Body of pancreas (tissue), 4 donors: Measurements from ENCODE around the gene PSMB7. TPM values are rescaled to one million over a fixed set of nuclear protein-coding genes. Genes with fewer than 3 reads are reported as not detected.

Source experiments
- ATAC-seq: fragments of 150-250 bp; one replicate; pipeline ENCODE4 v1.9.1; 2016
- DNase-seq, 4 donors: peaks; one replicate each; pipeline ENCODE4 v3.0.0-alpha.2; 2019
- H3K27ac ChIP-seq, 4 donors: fragments of 200-600 bp; sonication (generic); 1 replicate in 3 of 4; 2 replicates in 1 of 4; pipeline versions ENCODE4 v1.5.1 to v1.6.1; 2016 to 2019; ENCODE audit warnings: mild to moderate bottlenecking in 1 of 4, mixed read lengths in 1 of 4, moderate library complexity in 1 of 4
- H3K27me3 ChIP-seq, 2 donors: fragments of 200-600 bp; sonication (generic); one replicate each; pipeline ENCODE4 v1.6.0; 2016; ENCODE audit warnings: mild to moderate bottlenecking in 1 of 2
- H3K36me3 ChIP-seq, 2 donors: fragments of 200-600 bp; sonication (generic); replicated peaks in 1 of 2; 2 replicates each; pipeline ENCODE4 v1.5.1; 2016; ENCODE audit warnings: low read depth in 2 of 2; ENCODE audit not compliant: insufficient read depth in 1 of 2
- H3K4me1 ChIP-seq: fragments of 200-600 bp; sonication (generic); one replicate; pipeline ENCODE4 v1.6.0; 2016
- H3K4me3 ChIP-seq, 2 donors: fragments of 200-600 bp; sonication (generic); 1 replicate in 1 of 2; 2 replicates in 1 of 2; pipeline ENCODE4 v1.5.1; 2016 to 2019
- H3K9me3 ChIP-seq, 3 donors: fragments of 200-600 bp; sonication (generic); 1 replicate in 2 of 3; 2 replicates in 1 of 3; pipeline ENCODE4 v1.5.1; 2016
- CTCF ChIP-seq, 7 experiments: fragments of 450-650 bp in 4 of 7; fragments of 200-600 bp in 3 of 7; sonication (generic) in 3 of 7; IDR thresholded peaks; one replicate each; pipeline ENCODE4 v1.5.1; 2016 to 2019; ENCODE audit warnings: antibody characterized with exemption in 7 of 7
- POLR2A ChIP-seq, 3 donors: fragments of 450-650 bp; IDR thresholded peaks; one replicate each; pipeline ENCODE4 v1.6.1; 2016; ENCODE audit warnings: antibody characterized with exemption in 3 of 3, mild to moderate bottlenecking in 2 of 3
- WGBS, 2 donors: methylation state at CpG; one replicate each; pipeline ENCODE4 v1.1.5; 2017; 5-methylcytosine and 5-hydroxymethylcytosine counted together
- intact Hi-C: fragments of 100-400 bp; cut with DNase I; formaldehyde crosslinking; loops from one replicate; pipeline ENCODE4 v1.15.1; 2023
- total RNA-seq, 2 donors: library from RNA; depleted of rRNA; stranded (reverse); fragments of >200 nt; gene quantifications; one replicate each; pipeline ENCODE4 v1.1.0, GENCODE V29; 2016

PSMB7 gene
- total RNA-seq, 2 donors from 2014 or later = 31.6 to 93.9 TPM

- no peaks in the 10 kb centered on the region for H3K27me3 ChIP-seq
- 76 to 88% methylated on average over 12 of the region's 12 CpGs for WGBS, 2 donors
- no peaks in the 10 kb centered on the region for H3K9me3 ChIP-seq
- ATAC-seq = peak; percentile 30
- TF ChIP-seq CTCF (IDR thresholded peaks at IDR 0.05) = no peak
- no peak for TF ChIP-seq POLR2A (IDR thresholded peaks at IDR 0.05)
- peaks cover 0 to 18% of the 10 kb centered on the region in 2 donors for H3K36me3 ChIP-seq
- H3K27ac ChIP-seq = no peak overlapping the region
- H3K4me3 ChIP-seq = no peak overlapping the region
- no peak for DNase-seq
- intact Hi-C loops = no loop called here
- no peaks in the 10 kb centered on the region for H3K4me1 ChIP-seq
Measured at GRCh38 chr9:124399323-124399967, 15.8 kb downstream of the PSMB7 start.

GRCh38 chr9:124398191-124398935 lies 16.9 kb downstream of the PSMB7 start:
- no peaks in the 10 kb centered on the region for H3K27me3 ChIP-seq
- 80 to 83% methylated on average over 8 of the region's 8 CpGs for WGBS, 2 donors
- peaks cover 0 to 9% of the 10 kb centered on the region in 2 donors for H3K36me3 ChIP-seq
- no peak overlapping the region for H3K4me3 ChIP-seq
- DNase-seq = no peak
- H3K4me1 ChIP-seq = no peaks in the 10 kb centered on the region
- TF ChIP-seq POLR2A (IDR thresholded peaks at IDR 0.05) = no peak
- TF ChIP-seq CTCF (IDR thresholded peaks at IDR 0.05) = no peak
- ATAC-seq = no peak
- intact Hi-C loops = no loop called here
- no peaks in the 10 kb centered on the region for H3K9me3 ChIP-seq
- H3K27ac ChIP-seq = no peak overlapping the region

- TF ChIP-seq CTCF (IDR thresholded peaks at IDR 0.05) (no peak), POLR2A (IDR thresholded peaks at IDR 0.05) (no peak)
- Histone ChIP-seq H3K4me1 (peaks cover 24% of the 10 kb centered on the region), H3K9me3 (no peaks in the 10 kb centered on the region), H3K4me3 (no peak overlapping the region), H3K27ac (no peak overlapping the region), H3K27me3 (no peaks in the 10 kb centered on the region), H3K36me3 (peaks cover 0 to 2% of the 10 kb centered on the region in 2 donors)
- 84 to 90% methylated on average over 4 of the region's 4 CpGs for WGBS, 2 donors
- ATAC-seq (no peak), DNase-seq (no peak)
- intact Hi-C loops = no loop called here
Measured at GRCh38 chr9:124395826-124396225, 19.4 kb downstream of the PSMB7 start.

- no peaks in the 10 kb centered on the region for H3K27me3 ChIP-seq
- H3K9me3 ChIP-seq = no peaks in the 10 kb centered on the region
- 79 to 82% methylated on average over 3 of the region's 3 CpGs for WGBS, 2 donors
- peaks cover 35% of the 10 kb centered on the region for H3K4me1 ChIP-seq
- intact Hi-C loops = no loop called here
- ATAC-seq (no peak), DNase-seq (no peak)
- H3K4me3 ChIP-seq = no peak overlapping the region
- no peaks in the 10 kb centered on the region for H3K36me3 ChIP-seq
- TF ChIP-seq POLR2A (IDR thresholded peaks at IDR 0.05) (no peak), CTCF (IDR thresholded peaks at IDR 0.05) (no peak)
- no peak overlapping the region for H3K27ac ChIP-seq
Measured at GRCh38 chr9:124394596-124394995, 20.6 kb downstream of the PSMB7 start.
